Sciatic nerve (tissue), 2 donors: Measurements from ENCODE around the gene NUCB2. TPM values are rescaled to one million over a fixed set of nuclear protein-coding genes. Genes with fewer than 3 reads are reported as not detected.

Experiments used
- ATAC-seq: fragments of 200-7000 bp; cut with Tn5 transposase; one replicate; pipeline ENCODE4 v1.9.1; 2020; ENCODE audit warnings: mild to moderate bottlenecking, moderate library complexity
- DNase-seq: peaks from one replicate; pipeline ENCODE4 v3.0.0-alpha.2; 2020; ENCODE audit warnings: low spot score
- intact Hi-C: fragments of 100-400 bp; cut with DNase I; formaldehyde crosslinking; loops from one replicate; pipeline ENCODE4 v1.14.2; 2022
- total RNA-seq: library from RNA; stranded (reverse); fragmentation: NEBNext Ultra II Directional; extraction: Animal tissue kit (Norgen Biotek cat#: 25700); gene quantifications from one replicate; pipeline ENCODE4 v1.2.1, GENCODE V29; 2021
- donor health status: DM: no; HTN: no; CAD: no.
- donor health status: DM: no; HTN: no; CAD: no.

NUCB2 gene
- total RNA-seq, 1 donor from 2014 or later: 51.3 TPM

GRCh38 chr11:17369094-17369493, 92.6 kb downstream of the NUCB2 start:
- no peak for ATAC-seq
- intact Hi-C loops: no loop called here
- DNase-seq: no peak

- no peak for DNase-seq
- ATAC-seq: no peak
- intact Hi-C loops: no loop called here
Observed at GRCh38 chr11:17369684-17370243, 93.2 kb downstream of the NUCB2 start.

GRCh38 chr11:17371614-17372013, 95.1 kb downstream of the NUCB2 start:
- DNase-seq (no peak), ATAC-seq (no peak)
- intact Hi-C loops: no loop called here

- intact Hi-C loops: no loop called here
- no peak for ATAC-seq
- DNase-seq: no peak
Observed at GRCh38 chr11:17375547-17375946, 99.0 kb downstream of the NUCB2 start.

- intact Hi-C loops: no loop called here
- DNase-seq (no peak), ATAC-seq (no peak)
Observed at GRCh38 chr11:17376493-17376892, 100.0 kb downstream of the NUCB2 start.

- ATAC-seq (no peak), DNase-seq (no peak)
- intact Hi-C loops: no loop called here
Observed at GRCh38 chr11:17378655-17379054, 102.1 kb downstream of the NUCB2 start.

GRCh38 chr11:17379383-17380180, 103.0 kb downstream of the NUCB2 start:
- intact Hi-C loops: no loop called here
- no peak for DNase-seq
- no peak for ATAC-seq

GRCh38 chr11:17381156-17381555, 104.6 kb downstream of the NUCB2 start:
- intact Hi-C loops: no loop called here
- DNase-seq: no peak
- ATAC-seq: no peak

Other genes with a start within 250 kb of the NUCB2 start
- gene RPS13, start 199.1 kb upstream of the NUCB2 start, total RNA-seq: 745 TPM
- 89.0 TPM for gene PIK3C2A, start 68.8 kb upstream of the NUCB2 start, total RNA-seq
- gene NCR3LG1, start 75.1 kb downstream of the NUCB2 start, total RNA-seq: 2.1 TPM
- 6.6 TPM for gene KCNJ11, start 111.9 kb downstream of the NUCB2 start, total RNA-seq
- gene ABCC8, start 200.1 kb downstream of the NUCB2 start, total RNA-seq: 8.2 TPM